Caco-2 (cell line): ENCODE measurements around the gene MRM3. TPM values are rescaled to one million over a fixed set of nuclear protein-coding genes. Genes with fewer than 3 reads are reported as not detected.

Source experiments
- BruUV-seq: library from RNA; stranded (reverse); fragments of 400-500 nt; replicated peaks from 2 replicates; lab custom pipeline; 2021; lab: Mats Ljungman, UMichigan
- CTCF ChIA-PET: fragments of 300-600 bp; sonication (Branson Sonifier 250); formaldehyde crosslinking; loops from one replicate; lab custom pipeline; 2022; ENCODE audit warnings: antibody characterized with exemption; lab: Charles Lee
- POLR2A ChIA-PET: fragments of 300-600 bp; sonication (Branson Sonifier 250); formaldehyde crosslinking; loops from one replicate; lab custom pipeline; 2022; ENCODE audit warnings: antibody characterized with exemption; lab: Charles Lee
- DNase-seq, 2 experiments: peaks; one replicate each; pipeline versions ENCODE4 v3.0.0 to v3.0.0-alpha.2; 2020 to 2022
- H3K27me3 ChIP-seq: replicated peaks from 2 replicates; pipeline ENCODE4 v1.6.0; 2011; ENCODE audit warnings: low read length; ENCODE audit not compliant: control insufficient read depth, insufficient read depth
- H3K36me3 ChIP-seq: 2 replicates; pipeline ENCODE4 v1.5.1; 2011; ENCODE audit warnings: low read length; ENCODE audit not compliant: control insufficient read depth, insufficient read depth
- H3K4me1 ChIP-seq: fragments of 250-450 bp; sonication (Bioruptor Pico); 2 replicates; pipeline ENCODE4 v1.5.1; 2020; ENCODE audit warnings: mild to moderate bottlenecking
- H3K4me3 ChIP-seq: 2 replicates; pipeline ENCODE4 v1.5.1; 2011; ENCODE audit warnings: low read depth, mild to moderate bottlenecking, control low read depth, low read length
- H3K9me3 ChIP-seq: fragments of 250-450 bp; sonication (Bioruptor Pico); 2 replicates; pipeline ENCODE4 v1.5.1; 2020; ENCODE audit warnings: mild to moderate bottlenecking, moderate library complexity
- H3K27ac Mint-ChIP-seq: one replicate; pipeline ENCODE4 v1.8.0; 2022; ENCODE audit warnings: mixed read lengths; ENCODE audit not compliant: unreplicated experiment
- H3K27me3 Mint-ChIP-seq: one replicate; pipeline ENCODE4 v1.8.0; 2022; ENCODE audit warnings: mixed read lengths; ENCODE audit not compliant: insufficient read depth, unreplicated experiment
- H3K36me3 Mint-ChIP-seq: one replicate; pipeline ENCODE4 v1.8.0; 2022; ENCODE audit warnings: mild to moderate bottlenecking, mixed read lengths; ENCODE audit not compliant: insufficient read depth, unreplicated experiment
- H3K4me1 Mint-ChIP-seq: one replicate; pipeline ENCODE4 v1.8.0; 2022; ENCODE audit warnings: low read depth, mixed read lengths; ENCODE audit not compliant: unreplicated experiment
- H3K4me3 Mint-ChIP-seq: one replicate; pipeline ENCODE4 v1.8.0; 2022; ENCODE audit warnings: mild to moderate bottlenecking, moderate library complexity, mixed read lengths; ENCODE audit not compliant: unreplicated experiment
- H3K9me3 Mint-ChIP-seq: one replicate; pipeline ENCODE4 v1.8.0; 2022; ENCODE audit warnings: mixed read lengths; ENCODE audit not compliant: unreplicated experiment
- CTCF ChIP-seq, 2 experiments: fragments of 200-600 bp in 1 of 2; IDR thresholded peaks; 1 replicate in 1 of 2; 2 replicates in 1 of 2; pipeline versions ENCODE4 v1.5.1 to v1.8.0; 2011 to 2022; ENCODE audit warnings: antibody characterized with exemption in 1 of 2, control low read depth in 1 of 2, inconsistent platforms in 1 of 2, low read depth in 1 of 2, low read length in 1 of 2, mild to moderate bottlenecking in 1 of 2, moderate library complexity in 1 of 2; ENCODE audit not compliant: insufficient read depth in 1 of 2, severe bottlenecking in 1 of 2, unreplicated experiment in 1 of 2
- intact Hi-C: fragments of 100-400 bp; cut with micrococcal nuclease; formaldehyde crosslinking; loops from one replicate; pipeline ENCODE4 v1.10.0; 2022; ENCODE audit not compliant: unreplicated experiment
- total RNA-seq: library from RNA; stranded (reverse); gene quantifications from 2 replicates; pipeline ENCODE4 v1.2.3, GENCODE V29; 2022

Gene MRM3
- total RNA-seq, 1 experiment from 2014 or later = 14.1 TPM

GRCh38 chr17:794876-795275, 12.7 kb downstream of the MRM3 start:
- Histone ChIP-seq H3K9me3 (no peaks in the 10 kb centered on the region), H3K36me3 (no peaks in the 10 kb centered on the region), H3K4me3 (no peak overlapping the region), H3K4me1 (no peaks in the 10 kb centered on the region), H3K27me3 (no peaks in the 10 kb centered on the region)
- no TSS peak for BruUV-seq
- peak in 1 of 2 experiments; percentile 31 for DNase-seq
- Mint-ChIP-seq H3K27me3 (no peaks in the 10 kb centered on the region), H3K27ac (no peak overlapping the region), H3K9me3 (no peaks in the 10 kb centered on the region), H3K4me1 (no peaks in the 10 kb centered on the region), H3K36me3 (peaks cover 52% of the 10 kb centered on the region), H3K4me3 (no peak overlapping the region)
- TF ChIP-seq CTCF (IDR thresholded peaks at IDR 0.05; ENCODE audit: insufficient read depth in 1 of 2, low read depth in 1 of 2, low read length in 1 of 2, severe bottlenecking in 1 of 2, unreplicated experiment in 1 of 2) = peak; percentile 12 to 27
- CTCF ChIA-PET = interaction anchor here (2.7 kb wide), 1 partner anchor 186 kb away, joined by 10 read pairs; no protein-coding TSS in a partner anchor
- POLR2A ChIA-PET = no interaction called here
- intact Hi-C loops = loop anchor here (2.0 kb wide), 1 partner anchor 186 kb away; no protein-coding TSS in a partner anchor

GRCh38 chr17:795276-795675, 13.1 kb downstream of the MRM3 start:
- no peak for DNase-seq
- POLR2A ChIA-PET = no interaction called here
- Histone ChIP-seq H3K4me1 (no peaks in the 10 kb centered on the region), H3K9me3 (no peaks in the 10 kb centered on the region), H3K27me3 (no peaks in the 10 kb centered on the region), H3K4me3 (no peak overlapping the region), H3K36me3 (no peaks in the 10 kb centered on the region)
- Mint-ChIP-seq H3K36me3 (peaks cover 48% of the 10 kb centered on the region), H3K27me3 (no peaks in the 10 kb centered on the region), H3K9me3 (no peaks in the 10 kb centered on the region), H3K4me3 (no peak overlapping the region), H3K27ac (no peak overlapping the region), H3K4me1 (no peaks in the 10 kb centered on the region)
- CTCF ChIA-PET = interaction anchor here (2.7 kb wide), 1 partner anchor 186 kb away, joined by 10 read pairs; no protein-coding TSS in a partner anchor
- TF ChIP-seq CTCF (IDR thresholded peaks at IDR 0.05; ENCODE audit: insufficient read depth in 1 of 2, low read depth in 1 of 2, low read length in 1 of 2, severe bottlenecking in 1 of 2, unreplicated experiment in 1 of 2) = no peak
- intact Hi-C loops = loop anchor here (2.0 kb wide), 1 partner anchor 186 kb away; no protein-coding TSS in a partner anchor
- BruUV-seq = no TSS peak

- no peaks in the 10 kb centered on the region for H3K27me3 Mint-ChIP-seq
- no peak overlapping the region for H3K4me3 Mint-ChIP-seq
- no TSS peak for BruUV-seq
- Histone ChIP-seq H3K36me3 (no peaks in the 10 kb centered on the region), H3K9me3 (no peaks in the 10 kb centered on the region), H3K4me1 (no peaks in the 10 kb centered on the region), H3K4me3 (no peak overlapping the region), H3K27me3 (no peaks in the 10 kb centered on the region)
- DNase-seq = no peak
- no peak overlapping the region for H3K27ac Mint-ChIP-seq
- peaks cover 44% of the 10 kb centered on the region for H3K36me3 Mint-ChIP-seq
- TF ChIP-seq CTCF (IDR thresholded peaks at IDR 0.05; ENCODE audit: insufficient read depth in 1 of 2, low read depth in 1 of 2, low read length in 1 of 2, severe bottlenecking in 1 of 2, unreplicated experiment in 1 of 2) = no peak
- intact Hi-C loops = loop anchor here (2.0 kb wide), 1 partner anchor 185 kb away; no protein-coding TSS in a partner anchor
- CTCF ChIA-PET = interaction anchor here (2.7 kb wide), 1 partner anchor 185 kb away, joined by 10 read pairs; no protein-coding TSS in a partner anchor
- no peaks in the 10 kb centered on the region for H3K9me3 Mint-ChIP-seq
- POLR2A ChIA-PET = interaction anchor here (0.5 kb wide), 1 partner anchor 430 kb away, joined by 3 read pairs; no protein-coding TSS in a partner anchor
- H3K4me1 Mint-ChIP-seq = no peaks in the 10 kb centered on the region
Measured at GRCh38 chr17:795721-796120, 13.6 kb downstream of the MRM3 start.
